ENCODE data around the gene JAK1.
"Not testable (repeated sequence)": the region's sequence is repeated elsewhere in the genome, so short reads cannot be mapped to it uniquely, and the experiment has no call there.

Gene JAK1

GRCh38 chr1:64817364-64817763 lies 149.0 kb downstream of the JAK1 start:
- H3K36me3 ChIP-seq (ENCODE audit: insufficient read depth, low read length); H3K9me3 ChIP-seq (ENCODE audit: control insufficient read depth, insufficient read depth, low read length); H3K4me1 ChIP-seq (ENCODE audit: insufficient read depth, low read length): not testable (repeated sequence)

GRCh38 chr1:64814427-64814826 lies 151.9 kb downstream of the JAK1 start:
- Histone ChIP-seq H3K9ac (ENCODE audit: low read depth, low read length) (no peak overlapping the region), H3K4me1 (ENCODE audit: insufficient read depth, low read length) (no peaks in the 10 kb centered on the region), H3K9me3 (ENCODE audit: control insufficient read depth, insufficient read depth, low read length) (no peaks in the 10 kb centered on the region), H3K36me3 (ENCODE audit: insufficient read depth, low read length) (no peaks in the 10 kb centered on the region; the same call in 1 of the 2 replicates)

More at GRCh38 chr1:64817364-64817763, 149.0 kb downstream of the JAK1 start:
- not testable (repeated sequence) for H3K9ac ChIP-seq (ENCODE audit: low read depth, low read length)

GRCh38 chr1:64811131-64811530 lies 155.2 kb downstream of the JAK1 start:
- Histone ChIP-seq H3K9ac (ENCODE audit: low read depth, low read length) (no peak overlapping the region), H3K4me1 (ENCODE audit: insufficient read depth, low read length) (no peaks in the 10 kb centered on the region), H3K9me3 (ENCODE audit: control insufficient read depth, insufficient read depth, low read length) (no peaks in the 10 kb centered on the region), H3K36me3 (ENCODE audit: insufficient read depth, low read length) (no peaks in the 10 kb centered on the region)

- Histone ChIP-seq H3K9me3 (ENCODE audit: control insufficient read depth, insufficient read depth, low read length) (no peaks in the 10 kb centered on the region), H3K36me3 (ENCODE audit: insufficient read depth, low read length) (no peaks in the 10 kb centered on the region), H3K9ac (ENCODE audit: low read depth, low read length) (no peak overlapping the region), H3K4me1 (ENCODE audit: insufficient read depth, low read length) (no peaks in the 10 kb centered on the region)
These were observed 156.3 kb downstream of the JAK1 start for GRCh38 chr1:64810001-64810400.

- H3K9me3 ChIP-seq (ENCODE audit: control insufficient read depth, insufficient read depth, low read length) = no peaks in the 10 kb centered on the region
- no peaks in the 10 kb centered on the region for H3K36me3 ChIP-seq (ENCODE audit: insufficient read depth, low read length)
These were observed 157.0 kb downstream of the JAK1 start for GRCh38 chr1:64809309-64809708.

GRCh38 chr1:64801851-64802523 lies 164.4 kb downstream of the JAK1 start:
- Histone ChIP-seq H3K4me1 (ENCODE audit: insufficient read depth, low read length) (peaks cover 5% of the 10 kb centered on the region; the same call in 1 of the 2 replicates), H3K9ac (ENCODE audit: low read depth, low read length) (no peak overlapping the region), H3K9me3 (ENCODE audit: control insufficient read depth, insufficient read depth, low read length) (no peaks in the 10 kb centered on the region), H3K36me3 (ENCODE audit: insufficient read depth, low read length) (no peaks in the 10 kb centered on the region)

More at GRCh38 chr1:64809309-64809708, 157.0 kb downstream of the JAK1 start:
- Histone ChIP-seq H3K4me1 (ENCODE audit: insufficient read depth, low read length) (no peaks in the 10 kb centered on the region), H3K9ac (ENCODE audit: low read depth, low read length) (no peak overlapping the region)

GRCh38 chr1:64798872-64799271 lies 167.5 kb downstream of the JAK1 start:
- Histone ChIP-seq H3K4me1 (ENCODE audit: insufficient read depth, low read length) (peaks cover 5% of the 10 kb centered on the region; the same call in 1 of the 2 replicates), H3K36me3 (ENCODE audit: insufficient read depth, low read length) (no peaks in the 10 kb centered on the region), H3K9me3 (ENCODE audit: control insufficient read depth, insufficient read depth, low read length) (no peaks in the 10 kb centered on the region), H3K9ac (ENCODE audit: low read depth, low read length) (no peak overlapping the region)

GRCh38 chr1:64790832-64791487 lies 175.4 kb downstream of the JAK1 start:
- Histone ChIP-seq H3K9ac (ENCODE audit: low read depth, low read length) (no peak overlapping the region), H3K9me3 (ENCODE audit: control insufficient read depth, insufficient read depth, low read length) (peaks cover 7% of the 10 kb centered on the region; the same call in 1 of the 2 replicates), H3K4me1 (ENCODE audit: insufficient read depth, low read length) (no peaks in the 10 kb centered on the region), H3K36me3 (ENCODE audit: insufficient read depth, low read length) (peaks cover 4% of the 10 kb centered on the region; the same call in 1 of the 2 replicates)
